ENCODE results near the gene SLC52A3.
"Not testable (repeated sequence)": the region's sequence is repeated elsewhere in the genome, so short reads cannot be mapped to it uniquely, and the experiment has no call there.

The SLC52A3 gene

GRCh38 chr20:768426-768978, at the start of gene SLC52A3:
SLC52A3 (minus strand) TSS chr20:768500; CDS start chr20:765774, 2,726 bp downstream.
- no peak for TF ChIP-seq CTCF (IDR thresholded peaks at IDR 0.05; ENCODE audit: low read depth, low read length, missing control alignments)
- DNase-seq (ENCODE audit: extremely low read depth, low read depth), result no peak
- no peak within 1 kb of the TSS for H3K4me3 ChIP-seq (replicated peaks; ENCODE audit: low read depth, low read length)

- DNase-seq (ENCODE audit: extremely low read depth, low read depth), result peak; percentile 29
- no peak overlapping the region for H3K4me3 ChIP-seq (replicated peaks; ENCODE audit: low read depth, low read length)
- TF ChIP-seq CTCF (IDR thresholded peaks at IDR 0.05; ENCODE audit: low read depth, low read length, missing control alignments), result peak; percentile 98
Observed at GRCh38 chr20:815914-816606, 47.8 kb upstream of the SLC52A3 start.

GRCh38 chr20:815226-815625, 46.9 kb upstream of the SLC52A3 start:
- DNase-seq (ENCODE audit: extremely low read depth, low read depth), result no peak

GRCh38 chr20:813390-813789, 45.1 kb upstream of the SLC52A3 start:
- H3K4me3 ChIP-seq (replicated peaks; ENCODE audit: low read depth, low read length), result no peak overlapping the region
- no peak for DNase-seq (ENCODE audit: extremely low read depth, low read depth)
- TF ChIP-seq CTCF (IDR thresholded peaks at IDR 0.05; ENCODE audit: low read depth, low read length, missing control alignments), result no peak

More at GRCh38 chr20:815226-815625, 46.9 kb upstream of the SLC52A3 start:
- no peak overlapping the region for H3K4me3 ChIP-seq (replicated peaks; ENCODE audit: low read depth, low read length)
- TF ChIP-seq CTCF (IDR thresholded peaks at IDR 0.05; ENCODE audit: low read depth, low read length, missing control alignments), result no peak

- not testable (repeated sequence) for H3K4me3 ChIP-seq (replicated peaks; ENCODE audit: low read depth, low read length); DNase-seq (ENCODE audit: extremely low read depth, low read depth)
Observed at GRCh38 chr20:812435-812814, 44.1 kb upstream of the SLC52A3 start.

- DNase-seq (ENCODE audit: extremely low read depth, low read depth); H3K4me3 ChIP-seq (replicated peaks; ENCODE audit: low read depth, low read length): not testable (repeated sequence)
Observed at GRCh38 chr20:811776-812434, 43.6 kb upstream of the SLC52A3 start.

GRCh38 chr20:805713-806112, 37.4 kb upstream of the SLC52A3 start:
- no peak for TF ChIP-seq CTCF (IDR thresholded peaks at IDR 0.05; ENCODE audit: low read depth, low read length, missing control alignments)
- H3K4me3 ChIP-seq (replicated peaks; ENCODE audit: low read depth, low read length), result no peak overlapping the region
- no peak for DNase-seq (ENCODE audit: extremely low read depth, low read depth)

Measured in HFF-Myc (cell line).